ENCODE data around the gene WDR13. TPM values are rescaled to one million over a fixed set of nuclear protein-coding genes. Genes with fewer than 3 reads are reported as not detected.

Gene WDR13
- 99.2 and 124 TPM in 2 replicates for total RNA-seq

GRCh38 chrX:48597353-48598264 lies at the start of gene WDR13:
Gene WDR13 (plus strand): TSS chrX:48597492. CDS start chrX:48597997, 505 bp downstream.

GRCh38 chrX:48574270-48575266 lies 22.7 kb upstream of the WDR13 start, which contains the start of gene RBM3:
Gene RBM3 (plus strand): TSS chrX:48574484. CDS start chrX:48575181, 697 bp downstream.

Other genes starting within 250 kb of the WDR13 start
- not detected in 2 replicates for gene SSX3, start 240.8 kb upstream of the WDR13 start, total RNA-seq
- not detected in 2 replicates for gene SSX4, start 214.0 kb upstream of the WDR13 start, total RNA-seq
- gene SSX4B, start 185.5 kb upstream of the WDR13 start, total RNA-seq: not detected in 2 replicates
- 28.0 and 75.9 TPM in 2 replicates for gene SLC38A5, start 127.2 kb upstream of the WDR13 start, total RNA-seq
- gene FTSJ1, start 121.3 kb upstream of the WDR13 start, total RNA-seq: 72.1 and 146 TPM in 2 replicates
- gene PORCN, start 88.5 kb upstream of the WDR13 start, total RNA-seq: 19.3 and 19.9 TPM in 2 replicates
- 71.2 and 154 TPM in 2 replicates for gene EBP, start 75.7 kb upstream of the WDR13 start, total RNA-seq
- gene TBC1D25, start 57.8 kb upstream of the WDR13 start, total RNA-seq: 10.3 and 10.5 TPM in 2 replicates
- gene RBM3, start 23.0 kb upstream of the WDR13 start, total RNA-seq: 143 and 161 TPM in 2 replicates
- 0.38 TPM in 1 of 2 replicates, not detected in the other for gene WAS, start 86.3 kb downstream of the WDR13 start, total RNA-seq
- 3.9 and 29.8 TPM in 2 replicates for gene SUV39H1, start 99.2 kb downstream of the WDR13 start, total RNA-seq
- not detected in 2 replicates for gene GLOD5, start 164.3 kb downstream of the WDR13 start, total RNA-seq
- not detected in 2 replicates for gene GATA1, start 189.1 kb downstream of the WDR13 start, total RNA-seq
- gene HDAC6, start 204.6 kb downstream of the WDR13 start, total RNA-seq: 44.2 and 61.4 TPM in 2 replicates
- gene ERAS, start 229.0 kb downstream of the WDR13 start, total RNA-seq: not detected in 2 replicates
- 9.5 and 32.6 TPM in 2 replicates for gene PCSK1N, start 238.1 kb downstream of the WDR13 start, total RNA-seq